A673 (cell line): ENCODE measurements around the gene TSEN15. TPM values are rescaled to one million over a fixed set of nuclear protein-coding genes. Genes with fewer than 3 reads are reported as not detected.
A peak's percentile ranks its signal among the peaks of the same experiment; 100 is the strongest.

Experiments
- BruUV-seq: library from RNA; stranded (reverse); fragments of 400-500 nt; replicated peaks from 2 replicates; lab custom pipeline; 2021; lab: Mats Ljungman, UMichigan
- CTCF ChIA-PET: fragments of 300-600 bp; sonication (Branson Sonifier 250); formaldehyde crosslinking; loops from one replicate; lab custom pipeline; 2022; ENCODE audit warnings: antibody characterized with exemption; lab: Charles Lee
- POLR2A ChIA-PET: fragments of 300-600 bp; sonication (Branson Sonifier 250); formaldehyde crosslinking; loops from one replicate; lab custom pipeline; 2022; ENCODE audit warnings: antibody characterized with exemption; ENCODE audit not compliant: low non-redundant PET; lab: Charles Lee
- DNase-seq: peaks from one replicate; pipeline ENCODE4 v3.0.0-alpha.2; 2015; ENCODE audit warnings: low spot score
- H3K27ac ChIP-seq: fragments of 200-600 bp; sonication (generic); 2 replicates; pipeline ENCODE4 v1.5.1; 2016; ENCODE audit warnings: mixed run types, low read depth, mild to moderate bottlenecking, mixed read lengths, antibody characterized with exemption, low read length; ENCODE audit not compliant: poor library complexity, severe bottlenecking
- H3K27me3 ChIP-seq: fragments of 200-600 bp; sonication (generic); replicated peaks from 2 replicates; pipeline ENCODE4 v1.6.1; 2017; ENCODE audit warnings: mixed run types, low read depth, mild to moderate bottlenecking, mixed read lengths, antibody characterized with exemption, low read length; ENCODE audit not compliant: insufficient read depth, poor library complexity
- H3K36me3 ChIP-seq: fragments of 200-600 bp; sonication (generic); 2 replicates; pipeline ENCODE4 v1.6.1; 2016; ENCODE audit warnings: mixed run types, mild to moderate bottlenecking, mixed read lengths, antibody characterized with exemption, low read length; ENCODE audit not compliant: insufficient read depth, poor library complexity, severe bottlenecking
- H3K4me1 ChIP-seq: fragments of 200-600 bp; sonication (generic); 2 replicates; pipeline ENCODE4 v1.6.1; 2017; ENCODE audit warnings: mixed run types, mild to moderate bottlenecking, mixed read lengths, antibody characterized with exemption, low read length; ENCODE audit not compliant: insufficient read depth, poor library complexity, severe bottlenecking
- H3K4me3 ChIP-seq: fragments of 200-600 bp; sonication (generic); 2 replicates; pipeline ENCODE4 v1.5.1; 2016; ENCODE audit warnings: low read depth, mixed run types, mild to moderate bottlenecking, mixed read lengths, low read length; ENCODE audit not compliant: poor library complexity, severe bottlenecking
- H3K9me3 ChIP-seq: fragments of 200-600 bp; sonication (generic); 2 replicates; pipeline ENCODE4 v1.6.1; 2016; ENCODE audit warnings: mixed run types, low read depth, mild to moderate bottlenecking, mixed read lengths, antibody characterized with exemption, low read length; ENCODE audit not compliant: poor library complexity, severe bottlenecking
- EZH2 ChIP-seq: fragments of 200-600 bp; sonication (generic); IDR thresholded peaks from 2 replicates; pipeline ENCODE4 v1.6.1; 2017; ENCODE audit warnings: borderline replicate concordance, low read depth, mild to moderate bottlenecking, mixed read lengths, antibody characterized with exemption, low read length; ENCODE audit not compliant: poor library complexity, severe bottlenecking
- intact Hi-C: fragments of 100-400 bp; cut with micrococcal nuclease; formaldehyde crosslinking; loops from one replicate; pipeline ENCODE4 v1.10.0; 2022; ENCODE audit not compliant: unreplicated experiment
- total RNA-seq: library from RNA; stranded (reverse); gene quantifications from 2 replicates; pipeline ENCODE4 v1.2.3, GENCODE V29; 2021
- TF ChIP-seq, protein P1 (sequence below): fragments of 300-800, 200-600 bp; sonication (generic); conservative IDR thresholded peaks from 2 replicates; pipeline ENCODE4 v1.5.1; 2017; ENCODE audit warnings: low read depth, mild to moderate bottlenecking, antibody characterized with exemption, low read length, moderate library complexity, mixed read lengths

The TSEN15 gene
- total RNA-seq, 1 experiment from 2014 or later, result 57.0 TPM

DNA sequence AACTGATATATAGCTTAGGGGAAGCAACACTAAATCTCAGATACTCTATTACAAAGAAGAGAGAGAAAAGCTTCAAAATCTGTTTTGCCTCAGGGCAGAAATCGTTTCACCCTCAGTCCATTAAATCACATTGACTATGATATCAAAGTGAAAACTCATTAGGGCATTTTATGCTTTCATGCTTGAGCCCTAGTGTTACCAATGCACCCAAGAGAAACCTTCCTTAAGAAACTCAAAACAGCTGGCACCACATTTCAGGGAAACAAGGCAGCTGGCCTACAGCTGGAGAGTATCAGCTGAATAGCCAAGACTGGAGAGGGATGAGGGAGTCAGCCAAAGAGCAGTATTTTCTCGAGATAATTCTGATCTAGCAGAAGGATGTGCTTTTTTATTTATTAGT is 28.9 kb upstream of the TSEN15 start:
- H3K4me1 ChIP-seq, result peaks cover 96% of the 10 kb centered on the region
- POLR2A ChIA-PET, result interaction anchor here (0.6 kb wide), 1 partner anchor 19 kb away, joined by 3 read pairs; no protein-coding TSS in a partner anchor
- no TSS peak for BruUV-seq
- peak; percentile 90 for DNase-seq
- H3K4me3 ChIP-seq, result no peak overlapping the region
- intact Hi-C loops, result no loop called here
- no peaks in the 10 kb centered on the region for H3K9me3 ChIP-seq
- H3K27me3 ChIP-seq, result no peaks in the 10 kb centered on the region
- H3K27ac ChIP-seq, result peak overlapping the region; percentile 81
- CTCF ChIA-PET, result no interaction called here
- H3K36me3 ChIP-seq, result no peaks in the 10 kb centered on the region
- TF ChIP-seq EZH2, result no peak
- TF ChIP-seq, protein P1, sequence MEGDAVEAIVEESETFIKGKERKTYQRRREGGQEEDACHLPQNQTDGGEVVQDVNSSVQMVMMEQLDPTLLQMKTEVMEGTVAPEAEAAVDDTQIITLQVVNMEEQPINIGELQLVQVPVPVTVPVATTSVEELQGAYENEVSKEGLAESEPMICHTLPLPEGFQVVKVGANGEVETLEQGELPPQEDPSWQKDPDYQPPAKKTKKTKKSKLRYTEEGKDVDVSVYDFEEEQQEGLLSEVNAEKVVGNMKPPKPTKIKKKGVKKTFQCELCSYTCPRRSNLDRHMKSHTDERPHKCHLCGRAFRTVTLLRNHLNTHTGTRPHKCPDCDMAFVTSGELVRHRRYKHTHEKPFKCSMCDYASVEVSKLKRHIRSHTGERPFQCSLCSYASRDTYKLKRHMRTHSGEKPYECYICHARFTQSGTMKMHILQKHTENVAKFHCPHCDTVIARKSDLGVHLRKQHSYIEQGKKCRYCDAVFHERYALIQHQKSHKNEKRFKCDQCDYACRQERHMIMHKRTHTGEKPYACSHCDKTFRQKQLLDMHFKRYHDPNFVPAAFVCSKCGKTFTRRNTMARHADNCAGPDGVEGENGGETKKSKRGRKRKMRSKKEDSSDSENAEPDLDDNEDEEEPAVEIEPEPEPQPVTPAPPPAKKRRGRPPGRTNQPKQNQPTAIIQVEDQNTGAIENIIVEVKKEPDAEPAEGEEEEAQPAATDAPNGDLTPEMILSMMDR, result no peak

DNA sequence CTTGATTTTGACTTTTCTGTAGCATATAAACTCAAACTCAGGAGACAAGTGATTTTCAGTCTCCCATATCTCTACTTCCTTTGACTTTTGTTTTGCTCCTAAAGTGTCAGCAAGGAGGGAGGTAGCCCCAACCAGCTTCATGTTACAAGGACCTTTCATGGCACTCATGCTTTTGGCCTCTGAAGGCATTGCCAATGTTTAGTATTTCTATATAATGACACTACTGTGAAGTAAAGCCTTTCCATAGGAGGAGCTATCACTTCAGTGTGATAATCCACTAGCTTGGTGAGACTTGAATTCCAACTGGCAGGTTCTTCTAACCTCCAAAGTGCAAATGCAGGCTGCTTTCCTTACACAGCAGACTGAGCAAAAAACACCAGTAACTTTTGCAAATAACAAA is 28.4 kb upstream of the TSEN15 start:
- H3K27ac ChIP-seq, result peak overlapping the region; percentile 81
- H3K36me3 ChIP-seq, result no peaks in the 10 kb centered on the region
- BruUV-seq, result no TSS peak
- TF ChIP-seq, protein P1, result peak; percentile 22; the same call in 1 of the 2 replicates
- no peak for TF ChIP-seq EZH2
- peaks cover 97% of the 10 kb centered on the region for H3K4me1 ChIP-seq
- DNase-seq, result peak; percentile 45
- intact Hi-C loops, result no loop called here
- no peaks in the 10 kb centered on the region for H3K9me3 ChIP-seq
- no peaks in the 10 kb centered on the region for H3K27me3 ChIP-seq
- ChIA-PET POLR2A (no interaction called here), CTCF (no interaction called here)
- H3K4me3 ChIP-seq, result no peak overlapping the region

DNA sequence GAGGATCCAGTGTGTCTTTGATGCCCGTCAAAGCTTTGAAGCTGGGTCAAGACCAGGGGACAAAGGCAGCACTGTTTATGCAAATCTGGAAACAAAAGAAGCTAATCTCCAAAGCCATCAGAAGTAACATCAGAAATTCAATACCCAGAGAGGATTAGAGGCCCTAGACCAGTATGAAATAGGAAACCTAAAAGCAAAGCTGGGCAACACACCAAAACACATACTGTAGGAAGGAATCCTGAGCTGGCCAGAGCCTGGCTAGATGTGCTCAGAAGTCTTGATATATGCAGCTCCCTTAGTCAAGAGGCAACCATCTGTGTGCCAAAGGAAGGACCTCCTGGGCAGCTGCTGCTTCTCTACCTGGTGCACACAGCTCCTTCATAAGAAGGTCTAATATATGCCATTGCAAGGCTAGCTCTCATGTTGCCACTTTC is 26.3 kb upstream of the TSEN15 start:
- Histone ChIP-seq H3K9me3 (no peaks in the 10 kb centered on the region), H3K4me3 (no peak overlapping the region), H3K4me1 (peaks cover 98% of the 10 kb centered on the region), H3K27ac (peak overlapping the region; percentile 81), H3K36me3 (no peaks in the 10 kb centered on the region), H3K27me3 (no peaks in the 10 kb centered on the region)
- TF ChIP-seq EZH2, result no peak
- TF ChIP-seq, protein P1, result no peak
- BruUV-seq, result no TSS peak
- intact Hi-C loops, result no loop called here
- POLR2A ChIA-PET, result interaction anchor here (0.5 to 0.9 kb wide), 2 partner anchors 11 to 81 kb away, joined by 3 to 14 read pairs; no protein-coding TSS in a partner anchor
- DNase-seq, result peak; percentile 88
- CTCF ChIA-PET, result interaction anchor here (0.5 kb wide), 1 partner anchor 47 kb away, joined by 3 read pairs; no protein-coding TSS in a partner anchor
